ENCODE measurements around the gene SKAP1. TPM values are rescaled to one million over a fixed set of nuclear protein-coding genes. Genes with fewer than 3 reads are reported as not detected.

Gene SKAP1
- polyA plus RNA-seq, 3 donors, result 0.13 to 1.0 (median 0.52) TPM

DNA sequence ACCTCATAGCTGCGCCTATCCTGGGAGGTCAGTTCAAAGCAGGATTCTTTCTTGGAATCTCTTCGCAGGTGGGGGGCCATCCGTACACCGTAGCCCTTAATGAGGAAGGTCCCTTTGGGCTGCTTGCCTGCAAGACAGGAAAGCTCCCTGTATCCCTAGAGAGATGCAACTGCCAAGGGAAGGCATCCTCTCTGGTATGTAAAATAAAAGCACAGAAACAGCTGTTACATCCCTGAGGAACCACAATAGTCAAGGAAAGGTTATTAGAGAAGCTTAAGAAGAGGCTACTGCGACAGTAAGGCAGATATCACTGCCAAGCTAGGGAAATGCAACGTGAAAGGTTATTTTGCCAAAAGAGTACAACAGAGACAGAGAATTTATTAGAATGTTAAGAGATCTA, 245.3 kb downstream of the SKAP1 start:
- no peaks in the 10 kb centered on the region for H3K36me3 Mint-ChIP-seq
- Histone ChIP-seq H3K4me3 (replicated peaks in 1 of 3; ENCODE audit: low read depth in 2 of 3, low read length in 3 of 3) (no peak overlapping the region), H3K4me1 (ENCODE audit: control insufficient read depth in 1 of 2, insufficient read depth in 2 of 2, low read length in 2 of 2) (no peaks in the 10 kb centered on the region), H3K9me3 (replicated peaks in 1 of 2; ENCODE audit: control insufficient read depth in 1 of 2, insufficient read depth in 1 of 2, low read length in 2 of 2) (no peaks in the 10 kb centered on the region), H3K36me3 (replicated peaks in 1 of 2; ENCODE audit: control insufficient read depth in 1 of 2, insufficient read depth in 2 of 2, low read length in 2 of 2) (no peaks in the 10 kb centered on the region), H3K27ac (ENCODE audit: low read depth in 1 of 2, low read length in 2 of 2) (no peak overlapping the region), H2AFZ (ENCODE audit: insufficient read depth, low read depth, low read length, poor library complexity, severe bottlenecking) (no peak overlapping the region), H4K20me1 (ENCODE audit: insufficient read depth, low read length) (no peaks in the 10 kb centered on the region), H3K27me3 (ENCODE audit: control insufficient read depth in 2 of 2, insufficient read depth in 2 of 2, low read length in 2 of 2) (peaks cover 0 to 4% of the 10 kb centered on the region in 2 donors), H3K4me2 (replicated peaks; ENCODE audit: extremely low read depth, low read length, poor library complexity, severe bottlenecking) (no peak overlapping the region), H3K9ac (ENCODE audit: insufficient read depth, low read length, poor library complexity, severe bottlenecking) (no peak overlapping the region), H3K79me2 (ENCODE audit: insufficient read depth, low read length) (no peaks in the 10 kb centered on the region)
- intact Hi-C loops (cut with micrococcal nuclease), result no loop called here
- H3K27me3 Mint-ChIP-seq (ENCODE audit: low read depth in 3 of 3), result peaks cover 11 to 18% (median 16%) of the 10 kb centered on the region in 3 donors
- WGBS (ENCODE audit: insufficient coverage), result 98% methylated on average over 6 of the region's 6 CpGs
- no peak overlapping the region for H3K27ac Mint-ChIP-seq
- H3K4me3 Mint-ChIP-seq, result no peak overlapping the region
- H3K4me1 Mint-ChIP-seq, result no peaks in the 10 kb centered on the region
- TF ChIP-seq, protein P1, sequence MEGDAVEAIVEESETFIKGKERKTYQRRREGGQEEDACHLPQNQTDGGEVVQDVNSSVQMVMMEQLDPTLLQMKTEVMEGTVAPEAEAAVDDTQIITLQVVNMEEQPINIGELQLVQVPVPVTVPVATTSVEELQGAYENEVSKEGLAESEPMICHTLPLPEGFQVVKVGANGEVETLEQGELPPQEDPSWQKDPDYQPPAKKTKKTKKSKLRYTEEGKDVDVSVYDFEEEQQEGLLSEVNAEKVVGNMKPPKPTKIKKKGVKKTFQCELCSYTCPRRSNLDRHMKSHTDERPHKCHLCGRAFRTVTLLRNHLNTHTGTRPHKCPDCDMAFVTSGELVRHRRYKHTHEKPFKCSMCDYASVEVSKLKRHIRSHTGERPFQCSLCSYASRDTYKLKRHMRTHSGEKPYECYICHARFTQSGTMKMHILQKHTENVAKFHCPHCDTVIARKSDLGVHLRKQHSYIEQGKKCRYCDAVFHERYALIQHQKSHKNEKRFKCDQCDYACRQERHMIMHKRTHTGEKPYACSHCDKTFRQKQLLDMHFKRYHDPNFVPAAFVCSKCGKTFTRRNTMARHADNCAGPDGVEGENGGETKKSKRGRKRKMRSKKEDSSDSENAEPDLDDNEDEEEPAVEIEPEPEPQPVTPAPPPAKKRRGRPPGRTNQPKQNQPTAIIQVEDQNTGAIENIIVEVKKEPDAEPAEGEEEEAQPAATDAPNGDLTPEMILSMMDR (IDR thresholded peaks at IDR 0.05), result no peak
- no peaks in the 10 kb centered on the region for H3K9me3 Mint-ChIP-seq
- no peak for DNase-seq

DNA sequence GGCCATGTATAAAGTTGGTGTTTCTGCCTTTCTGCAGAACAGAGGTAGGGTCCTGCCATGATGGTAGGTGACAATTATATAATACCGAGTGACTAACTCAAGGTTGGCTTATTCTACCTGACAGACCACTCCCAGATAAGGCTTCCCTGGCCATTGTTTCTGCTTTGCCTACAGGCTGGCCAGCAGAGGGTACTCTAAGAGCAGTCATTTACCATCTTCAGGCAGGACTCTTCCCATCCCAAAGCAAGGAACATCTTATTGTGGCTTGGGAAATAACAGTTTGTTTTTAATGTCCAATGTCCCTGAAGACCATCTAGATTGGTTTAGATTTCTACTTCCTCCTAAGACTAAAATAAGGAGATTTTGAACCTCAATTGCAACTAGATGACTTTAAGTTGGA, 248.4 kb downstream of the SKAP1 start:
- no peaks in the 10 kb centered on the region for H3K9me3 ChIP-seq (replicated peaks in 1 of 2; ENCODE audit: control insufficient read depth in 1 of 2, insufficient read depth in 1 of 2, low read length in 2 of 2)
- H3K27ac Mint-ChIP-seq, result no peak overlapping the region
- TF ChIP-seq, protein P1 (IDR thresholded peaks at IDR 0.05), result no peak
- H3K9ac ChIP-seq (ENCODE audit: insufficient read depth, low read length, poor library complexity, severe bottlenecking), result no peak overlapping the region
- H3K27me3 Mint-ChIP-seq (ENCODE audit: low read depth in 3 of 3), result peaks cover 11 to 14% (median 13%) of the 10 kb centered on the region in 3 donors
- H3K4me3 Mint-ChIP-seq, result no peak overlapping the region
- H3K27me3 ChIP-seq (ENCODE audit: control insufficient read depth in 2 of 2, insufficient read depth in 2 of 2, low read length in 2 of 2), result peaks cover 0 to 5% of the 10 kb centered on the region in 2 donors
- H3K36me3 ChIP-seq (replicated peaks in 1 of 2; ENCODE audit: control insufficient read depth in 1 of 2, insufficient read depth in 2 of 2, low read length in 2 of 2), result no peaks in the 10 kb centered on the region
- H3K9me3 Mint-ChIP-seq, result no peaks in the 10 kb centered on the region
- no peak overlapping the region for H3K27ac ChIP-seq (ENCODE audit: low read depth in 1 of 2, low read length in 2 of 2)
- intact Hi-C loops (cut with micrococcal nuclease), result no loop called here
- H3K36me3 Mint-ChIP-seq, result no peaks in the 10 kb centered on the region
- H4K20me1 ChIP-seq (ENCODE audit: insufficient read depth, low read length), result no peaks in the 10 kb centered on the region
- H2AFZ ChIP-seq (ENCODE audit: insufficient read depth, low read depth, low read length, poor library complexity, severe bottlenecking), result no peak overlapping the region
- no CpG with 5 or more reads among the region's 1 CpG for WGBS (ENCODE audit: insufficient coverage)
- H3K4me1 ChIP-seq (ENCODE audit: control insufficient read depth in 1 of 2, insufficient read depth in 2 of 2, low read length in 2 of 2), result no peaks in the 10 kb centered on the region
- no peak for DNase-seq
- no peak overlapping the region for H3K4me2 ChIP-seq (replicated peaks; ENCODE audit: extremely low read depth, low read length, poor library complexity, severe bottlenecking)
- H3K4me3 ChIP-seq (replicated peaks in 1 of 3; ENCODE audit: low read depth in 2 of 3, low read length in 3 of 3), result no peak overlapping the region
- H3K79me2 ChIP-seq (ENCODE audit: insufficient read depth, low read length), result no peaks in the 10 kb centered on the region
- no peaks in the 10 kb centered on the region for H3K4me1 Mint-ChIP-seq
